ENCODE data around the gene N4BP3.

DNA sequence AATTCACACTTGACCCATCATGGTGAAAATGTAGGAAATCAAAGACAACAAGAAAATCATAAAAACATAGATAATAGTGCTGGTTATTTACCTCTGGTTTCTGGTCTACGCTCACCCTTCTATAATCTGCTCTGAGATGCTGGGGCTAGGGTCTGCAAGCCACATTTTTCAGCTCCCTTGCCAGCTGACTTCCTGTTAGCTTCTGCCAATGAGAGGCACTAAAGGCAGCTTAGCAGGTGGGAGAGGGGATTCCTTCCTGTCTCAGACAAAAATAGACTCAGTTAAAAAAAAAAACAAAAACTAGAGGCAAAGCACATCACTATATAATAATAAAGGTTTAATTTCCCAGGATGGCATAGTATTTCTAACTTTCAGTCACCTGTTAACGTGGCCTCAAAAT, 20.2 kb upstream of the N4BP3 start:
- TF ChIP-seq, protein P1, sequence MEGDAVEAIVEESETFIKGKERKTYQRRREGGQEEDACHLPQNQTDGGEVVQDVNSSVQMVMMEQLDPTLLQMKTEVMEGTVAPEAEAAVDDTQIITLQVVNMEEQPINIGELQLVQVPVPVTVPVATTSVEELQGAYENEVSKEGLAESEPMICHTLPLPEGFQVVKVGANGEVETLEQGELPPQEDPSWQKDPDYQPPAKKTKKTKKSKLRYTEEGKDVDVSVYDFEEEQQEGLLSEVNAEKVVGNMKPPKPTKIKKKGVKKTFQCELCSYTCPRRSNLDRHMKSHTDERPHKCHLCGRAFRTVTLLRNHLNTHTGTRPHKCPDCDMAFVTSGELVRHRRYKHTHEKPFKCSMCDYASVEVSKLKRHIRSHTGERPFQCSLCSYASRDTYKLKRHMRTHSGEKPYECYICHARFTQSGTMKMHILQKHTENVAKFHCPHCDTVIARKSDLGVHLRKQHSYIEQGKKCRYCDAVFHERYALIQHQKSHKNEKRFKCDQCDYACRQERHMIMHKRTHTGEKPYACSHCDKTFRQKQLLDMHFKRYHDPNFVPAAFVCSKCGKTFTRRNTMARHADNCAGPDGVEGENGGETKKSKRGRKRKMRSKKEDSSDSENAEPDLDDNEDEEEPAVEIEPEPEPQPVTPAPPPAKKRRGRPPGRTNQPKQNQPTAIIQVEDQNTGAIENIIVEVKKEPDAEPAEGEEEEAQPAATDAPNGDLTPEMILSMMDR (IDR thresholded peaks at IDR 0.05) = no peak
- no peak for TF ChIP-seq POLR2A (IDR thresholded peaks at IDR 0.05)
- TF ChIP-seq EP300 (IDR thresholded peaks at IDR 0.05; ENCODE audit: low read depth) = no peak

Data from transverse colon (tissue), 3 donors.